GM19438 (cell line): ENCODE results near the gene GRIP1.

ENCODE experiments used
- ATAC-seq: cut with Tn5 transposase; IDR thresholded peaks from one replicate; pipeline ENCODE4 v1.9.1; 2021; ENCODE audit warnings: low read depth; ENCODE audit not compliant: unreplicated experiment

Gene GRIP1

GRCh38 chr12:66491853-66492252, 187.0 kb downstream of the GRIP1 start:
- no peak for ATAC-seq

- ATAC-seq = no peak
Measured at GRCh38 chr12:66482351-66483203, 196.3 kb downstream of the GRIP1 start.

- ATAC-seq = peak; percentile 72
Measured at GRCh38 chr12:66467932-66468331, 210.9 kb downstream of the GRIP1 start.

GRCh38 chr12:66461331-66461730, 217.5 kb downstream of the GRIP1 start:
- ATAC-seq = no peak

- ATAC-seq = no peak
Measured at GRCh38 chr12:66459944-66460482, 218.9 kb downstream of the GRIP1 start.

- no peak for ATAC-seq
Measured at GRCh38 chr12:66456612-66457011, 222.3 kb downstream of the GRIP1 start.

- ATAC-seq = peak; percentile 92
Measured at GRCh38 chr12:66453844-66454243, 225.0 kb downstream of the GRIP1 start.

GRCh38 chr12:66453120-66453519, 225.8 kb downstream of the GRIP1 start:
- no peak for ATAC-seq

GRCh38 chr12:66449531-66449930, 229.3 kb downstream of the GRIP1 start:
- ATAC-seq = no peak

- ATAC-seq = no peak
Measured at GRCh38 chr12:66447643-66448042, 231.2 kb downstream of the GRIP1 start.

- no peak for ATAC-seq
Measured at GRCh38 chr12:66446276-66446675, 232.6 kb downstream of the GRIP1 start.

GRCh38 chr12:66441905-66442559, 236.8 kb downstream of the GRIP1 start:
- ATAC-seq = no peak

GRCh38 chr12:66438601-66439000, 240.3 kb downstream of the GRIP1 start:
- no peak for ATAC-seq

- ATAC-seq = no peak
Measured at GRCh38 chr12:66430106-66430505, 248.8 kb downstream of the GRIP1 start.

GRCh38 chr12:66428870-66429269, 250.0 kb downstream of the GRIP1 start:
- ATAC-seq = no peak

- no peak for ATAC-seq
Measured at GRCh38 chr12:66428261-66428660, 250.6 kb downstream of the GRIP1 start.

GRCh38 chr12:66426696-66427095, 252.2 kb downstream of the GRIP1 start:
- ATAC-seq = no peak

- no peak for ATAC-seq
Measured at GRCh38 chr12:66423266-66423665, 255.6 kb downstream of the GRIP1 start.

- ATAC-seq = no peak
Measured at GRCh38 chr12:66418908-66419307, 260.0 kb downstream of the GRIP1 start.

GRCh38 chr12:66417217-66417616, 261.7 kb downstream of the GRIP1 start:
- no peak for ATAC-seq

GRCh38 chr12:66409195-66409871, 269.5 kb downstream of the GRIP1 start:
- no peak for ATAC-seq
